Memory B cell (primary cell): ENCODE results near the gene DENND6B.

Experiments used
- ATAC-seq: fragments of 150-1000 bp; cut with Tn5 transposase; 2 replicates; pipeline ENCODE4 v1.10.0; 2021; ENCODE audit warnings: low read depth, mild to moderate bottlenecking, moderate library complexity
- DNase-seq, 2 donors: peaks; one replicate each; pipeline ENCODE4 v3.0.0; 2022; ENCODE audit warnings: low spot score in 2 of 2
- H3K27ac Mint-ChIP-seq: one replicate; pipeline ENCODE4 v1.8.0; 2022; ENCODE audit warnings: mild to moderate bottlenecking, moderate library complexity, mixed read lengths
- H3K27me3 Mint-ChIP-seq: one replicate; pipeline ENCODE4 v1.8.0; 2022; ENCODE audit warnings: mixed read lengths
- H3K36me3 Mint-ChIP-seq: one replicate; pipeline ENCODE4 v1.8.0; 2022; ENCODE audit warnings: mild to moderate bottlenecking, mixed read lengths
- H3K4me1 Mint-ChIP-seq: one replicate; pipeline ENCODE4 v1.8.0; 2022; ENCODE audit warnings: mixed read lengths
- H3K4me3 Mint-ChIP-seq: one replicate; pipeline ENCODE4 v1.8.0; 2022; ENCODE audit warnings: mild to moderate bottlenecking, moderate library complexity, mixed read lengths
- H3K9me3 Mint-ChIP-seq: one replicate; pipeline ENCODE4 v1.8.0; 2022; ENCODE audit warnings: mixed read lengths

Gene DENND6B

GRCh38 chr22:50314455-50315288, 12.1 kb downstream of the DENND6B start:
- no peaks in the 10 kb centered on the region for H3K36me3 Mint-ChIP-seq
- no peaks in the 10 kb centered on the region for H3K27me3 Mint-ChIP-seq
- peak overlapping the region; percentile 81 for H3K4me3 Mint-ChIP-seq
- peaks cover 23% of the 10 kb centered on the region for H3K4me1 Mint-ChIP-seq
- peak; percentile 88 for ATAC-seq
- H3K9me3 Mint-ChIP-seq = no peaks in the 10 kb centered on the region
- peak in 1 of 2 donors; percentile 67 for DNase-seq
- peak overlapping the region; percentile 64 for H3K27ac Mint-ChIP-seq

GRCh38 chr22:50314081-50314454, 12.7 kb downstream of the DENND6B start:
- DNase-seq (no peak), ATAC-seq (no peak)
- H3K9me3 Mint-ChIP-seq = no peaks in the 10 kb centered on the region
- H3K4me1 Mint-ChIP-seq = peaks cover 21% of the 10 kb centered on the region
- no peaks in the 10 kb centered on the region for H3K36me3 Mint-ChIP-seq
- no peaks in the 10 kb centered on the region for H3K27me3 Mint-ChIP-seq
- H3K27ac Mint-ChIP-seq = peak overlapping the region; percentile 64
- H3K4me3 Mint-ChIP-seq = peak overlapping the region; percentile 81

GRCh38 chr22:50313600-50313999, 13.2 kb downstream of the DENND6B start:
- H3K4me3 Mint-ChIP-seq = peak overlapping the region; percentile 43
- ATAC-seq (no peak), DNase-seq (no peak)
- no peaks in the 10 kb centered on the region for H3K36me3 Mint-ChIP-seq
- peaks cover 22% of the 10 kb centered on the region for H3K4me1 Mint-ChIP-seq
- H3K9me3 Mint-ChIP-seq = no peaks in the 10 kb centered on the region
- no peaks in the 10 kb centered on the region for H3K27me3 Mint-ChIP-seq
- peak overlapping the region; percentile 64 for H3K27ac Mint-ChIP-seq

GRCh38 chr22:50313021-50313420, 13.8 kb downstream of the DENND6B start:
- no peak for DNase-seq
- H3K4me3 Mint-ChIP-seq = no peak overlapping the region
- H3K4me1 Mint-ChIP-seq = peaks cover 22% of the 10 kb centered on the region
- H3K9me3 Mint-ChIP-seq = no peaks in the 10 kb centered on the region
- no peak overlapping the region for H3K27ac Mint-ChIP-seq
- no peaks in the 10 kb centered on the region for H3K27me3 Mint-ChIP-seq
- no peaks in the 10 kb centered on the region for H3K36me3 Mint-ChIP-seq
- ATAC-seq = no peak

GRCh38 chr22:50312371-50312770, 14.4 kb downstream of the DENND6B start:
- Mint-ChIP-seq H3K27ac (no peak overlapping the region), H3K9me3 (no peaks in the 10 kb centered on the region), H3K36me3 (no peaks in the 10 kb centered on the region), H3K4me1 (peaks cover 22% of the 10 kb centered on the region), H3K27me3 (no peaks in the 10 kb centered on the region), H3K4me3 (no peak overlapping the region)
- DNase-seq (no peak), ATAC-seq (no peak)

GRCh38 chr22:50311606-50312351, 15.0 kb downstream of the DENND6B start:
- Mint-ChIP-seq H3K4me3 (no peak overlapping the region), H3K9me3 (no peaks in the 10 kb centered on the region)

GRCh38 chr22:50310949-50311444, 15.8 kb downstream of the DENND6B start:
- H3K36me3 Mint-ChIP-seq = no peaks in the 10 kb centered on the region
- H3K27me3 Mint-ChIP-seq = no peaks in the 10 kb centered on the region
- no peak overlapping the region for H3K27ac Mint-ChIP-seq
- H3K4me3 Mint-ChIP-seq = no peak overlapping the region
- H3K4me1 Mint-ChIP-seq = peaks cover 18% of the 10 kb centered on the region
- H3K9me3 Mint-ChIP-seq = no peaks in the 10 kb centered on the region
- no peak for DNase-seq
- no peak for ATAC-seq

More at GRCh38 chr22:50311606-50312351, 15.0 kb downstream of the DENND6B start:
- Mint-ChIP-seq H3K27me3 (no peaks in the 10 kb centered on the region), H3K4me1 (peaks cover 20% of the 10 kb centered on the region), H3K36me3 (no peaks in the 10 kb centered on the region), H3K27ac (no peak overlapping the region)
- no peak for DNase-seq
- no peak for ATAC-seq

- no peak overlapping the region for H3K4me3 Mint-ChIP-seq
- ATAC-seq (no peak), DNase-seq (no peak)
- H3K36me3 Mint-ChIP-seq = no peaks in the 10 kb centered on the region
- H3K27ac Mint-ChIP-seq = no peak overlapping the region
- H3K9me3 Mint-ChIP-seq = no peaks in the 10 kb centered on the region
- peaks cover 19% of the 10 kb centered on the region for H3K4me1 Mint-ChIP-seq
- no peaks in the 10 kb centered on the region for H3K27me3 Mint-ChIP-seq
Observed at GRCh38 chr22:50310031-50310722, 16.6 kb downstream of the DENND6B start.

- Mint-ChIP-seq H3K4me3 (no peak overlapping the region), H3K36me3 (no peaks in the 10 kb centered on the region), H3K27ac (no peak overlapping the region), H3K27me3 (no peaks in the 10 kb centered on the region), H3K9me3 (no peaks in the 10 kb centered on the region), H3K4me1 (peaks cover 24% of the 10 kb centered on the region)
- DNase-seq (no peak), ATAC-seq (no peak)
Observed at GRCh38 chr22:50309601-50309991, 17.2 kb downstream of the DENND6B start.

- peaks cover 24% of the 10 kb centered on the region for H3K4me1 Mint-ChIP-seq
- H3K4me3 Mint-ChIP-seq = peak overlapping the region; percentile 45
- peak overlapping the region; percentile 63 for H3K27ac Mint-ChIP-seq
- no peaks in the 10 kb centered on the region for H3K36me3 Mint-ChIP-seq
- H3K9me3 Mint-ChIP-seq = no peaks in the 10 kb centered on the region
- no peaks in the 10 kb centered on the region for H3K27me3 Mint-ChIP-seq
- no peak for ATAC-seq
- no peak for DNase-seq
Observed at GRCh38 chr22:50308986-50309600, 17.7 kb downstream of the DENND6B start.

- no peaks in the 10 kb centered on the region for H3K36me3 Mint-ChIP-seq
- H3K27me3 Mint-ChIP-seq = no peaks in the 10 kb centered on the region
- H3K27ac Mint-ChIP-seq = peak overlapping the region; percentile 63
- H3K4me1 Mint-ChIP-seq = peaks cover 29% of the 10 kb centered on the region
- peak overlapping the region; percentile 45 for H3K4me3 Mint-ChIP-seq
- DNase-seq (no peak), ATAC-seq (no peak)
- H3K9me3 Mint-ChIP-seq = no peaks in the 10 kb centered on the region
Observed at GRCh38 chr22:50308597-50308935, 18.2 kb downstream of the DENND6B start.

GRCh38 chr22:50307890-50308596, 18.8 kb downstream of the DENND6B start:
- H3K27ac Mint-ChIP-seq = no peak overlapping the region
- H3K4me1 Mint-ChIP-seq = peaks cover 31% of the 10 kb centered on the region
- peak overlapping the region; percentile 67 for H3K4me3 Mint-ChIP-seq
- no peaks in the 10 kb centered on the region for H3K36me3 Mint-ChIP-seq
- no peaks in the 10 kb centered on the region for H3K9me3 Mint-ChIP-seq
- DNase-seq (no peak), ATAC-seq (no peak)
- H3K27me3 Mint-ChIP-seq = no peaks in the 10 kb centered on the region
